ENCODE measurements around the gene CXCL10.
A peak's percentile ranks its signal among the peaks of the same experiment; 100 is the strongest.
"Not testable (repeated sequence)": the region's sequence is repeated elsewhere in the genome, so short reads cannot be mapped to it uniquely, and the experiment has no call there.

Gene CXCL10

GRCh38 chr4:76044686-76045085 is 21.4 kb upstream of the CXCL10 start:
- H3K4me3 ChIP-seq (ENCODE audit: low read depth, low read length); in situ Hi-C loops (cut with HindIII; ENCODE audit: low sequenced_read_pairs); DNase-seq (ENCODE audit: low read depth, low spot score): not testable (repeated sequence)

GRCh38 chr4:76043306-76043705 is 20.0 kb upstream of the CXCL10 start:
- in situ Hi-C loops (cut with HindIII; ENCODE audit: low sequenced_read_pairs); H3K4me3 ChIP-seq (ENCODE audit: low read depth, low read length); DNase-seq (ENCODE audit: low read depth, low spot score): not testable (repeated sequence)

GRCh38 chr4:76042241-76042998 is 19.1 kb upstream of the CXCL10 start:
- in situ Hi-C loops (cut with HindIII; ENCODE audit: low sequenced_read_pairs); DNase-seq (ENCODE audit: low read depth, low spot score); H3K4me3 ChIP-seq (ENCODE audit: low read depth, low read length): not testable (repeated sequence)

- H3K4me3 ChIP-seq (ENCODE audit: low read depth, low read length), result no peak overlapping the region
- TF ChIP-seq CTCF (IDR thresholded peaks at IDR 0.05; ENCODE audit: low read depth, low read length), result no peak
- DNase-seq (ENCODE audit: low read depth, low spot score), result no peak
- in situ Hi-C loops (cut with HindIII; ENCODE audit: low sequenced_read_pairs), result no loop called here
Observed at GRCh38 chr4:76036855-76037254, 13.6 kb upstream of the CXCL10 start.

- DNase-seq (ENCODE audit: low read depth, low spot score), result no peak
- H3K4me3 ChIP-seq (ENCODE audit: low read depth, low read length), result no peak within 1 kb of the TSS
- in situ Hi-C loops (cut with HindIII; ENCODE audit: low sequenced_read_pairs), result no loop called here
- no peak for TF ChIP-seq CTCF (IDR thresholded peaks at IDR 0.05; ENCODE audit: low read depth, low read length)
Observed at GRCh38 chr4:76035799-76036380, 12.6 kb upstream of the CXCL10 start, which contains the start of gene CXCL11. TSS of gene CXCL11 (minus strand) at chr4:76036070. CDS start at chr4:76035987, 83 bp downstream.

GRCh38 chr4:76035141-76035540 is 11.8 kb upstream of the CXCL10 start:
- TF ChIP-seq CTCF (IDR thresholded peaks at IDR 0.05; ENCODE audit: low read depth, low read length), result no peak
- no peak for DNase-seq (ENCODE audit: low read depth, low spot score)
- no peak overlapping the region for H3K4me3 ChIP-seq (ENCODE audit: low read depth, low read length)
- in situ Hi-C loops (cut with HindIII; ENCODE audit: low sequenced_read_pairs), result no loop called here

- in situ Hi-C loops (cut with HindIII; ENCODE audit: low sequenced_read_pairs), result no loop called here
- no peak overlapping the region for H3K4me3 ChIP-seq (ENCODE audit: low read depth, low read length)
- no peak for DNase-seq (ENCODE audit: low read depth, low spot score)
- TF ChIP-seq CTCF (IDR thresholded peaks at IDR 0.05; ENCODE audit: low read depth, low read length), result no peak
Observed at GRCh38 chr4:76029300-76029699, 6.0 kb upstream of the CXCL10 start.

- no peak for TF ChIP-seq CTCF (IDR thresholded peaks at IDR 0.05; ENCODE audit: low read depth, low read length)
- DNase-seq (ENCODE audit: low read depth, low spot score), result peak; percentile 23
- in situ Hi-C loops (cut with HindIII; ENCODE audit: low sequenced_read_pairs), result no loop called here
- H3K4me3 ChIP-seq (ENCODE audit: low read depth, low read length), result peak overlapping the region; percentile 21
Observed at GRCh38 chr4:76028350-76028765, 5.1 kb upstream of the CXCL10 start.
